Right atrium auricular region (tissue), 2 donors: Measurements from ENCODE around the gene SLX4IP. TPM values are rescaled to one million over a fixed set of nuclear protein-coding genes. Genes with fewer than 3 reads are reported as not detected.

Experiments
- DNase-seq: peaks from one replicate; pipeline ENCODE4 v3.0.0-alpha.2; 2019; ENCODE audit warnings: low spot score
- H3K27ac ChIP-seq, 2 donors: fragments of 200-600 bp; sonication (generic); 1 replicate in 1 of 2; 2 replicates in 1 of 2; pipeline ENCODE4 v1.5.1; 2016 to 2019
- H3K27me3 ChIP-seq, 2 donors: fragments of 200-600 bp; sonication (generic); one replicate each; pipeline versions ENCODE4 v1.5.1 to v1.6.0; 2017 to 2019
- H3K36me3 ChIP-seq: fragments of 200-600 bp; sonication (generic); one replicate; pipeline ENCODE4 v1.5.1; 2016
- H3K4me1 ChIP-seq, 2 donors: fragments of 200-600 bp; sonication (generic); one replicate each; pipeline versions ENCODE4 v1.5.1 to v1.6.0; 2017 to 2019
- H3K4me3 ChIP-seq, 2 donors: fragments of 200-600 bp; sonication (generic); 1 replicate in 1 of 2; 2 replicates in 1 of 2; pipeline ENCODE4 v1.5.1; 2017 to 2019; ENCODE audit warnings: mild to moderate bottlenecking in 1 of 2, moderate library complexity in 1 of 2
- H3K9me3 ChIP-seq, 2 donors: fragments of 200-600 bp; sonication (generic); one replicate each; pipeline ENCODE4 v1.5.1; 2019
- CTCF ChIP-seq, 2 donors: fragments of 200-600 bp; sonication (generic); IDR thresholded peaks; one replicate each; pipeline ENCODE4 v1.5.1; 2019; ENCODE audit warnings: antibody characterized with exemption in 2 of 2
- total RNA-seq, 2 donors: library from RNA; depleted of rRNA; stranded (reverse); fragments of >200 nt; gene quantifications; one replicate each; pipeline ENCODE4 v1.1.0, GENCODE V29; 2016

SLX4IP gene
- total RNA-seq, 2 donors from 2014 or later, result 1.1 to 2.0 TPM

GRCh38 chr20:10449270-10449669 lies 14.2 kb downstream of the SLX4IP start:
- no peaks in the 10 kb centered on the region for H3K36me3 ChIP-seq
- no peak overlapping the region for H3K4me3 ChIP-seq
- no peak for TF ChIP-seq CTCF (IDR thresholded peaks at IDR 0.05)
- H3K27me3 ChIP-seq, result no peaks in the 10 kb centered on the region
- DNase-seq, result no peak
- H3K27ac ChIP-seq, result no peak overlapping the region
- no peaks in the 10 kb centered on the region for H3K9me3 ChIP-seq
- no peaks in the 10 kb centered on the region for H3K4me1 ChIP-seq

GRCh38 chr20:10453241-10453640 lies 18.1 kb downstream of the SLX4IP start:
- no peaks in the 10 kb centered on the region for H3K27me3 ChIP-seq
- no peak overlapping the region for H3K4me3 ChIP-seq
- TF ChIP-seq CTCF (IDR thresholded peaks at IDR 0.05), result no peak
- DNase-seq, result no peak
- no peaks in the 10 kb centered on the region for H3K4me1 ChIP-seq
- no peaks in the 10 kb centered on the region for H3K9me3 ChIP-seq
- no peak overlapping the region for H3K27ac ChIP-seq
- no peaks in the 10 kb centered on the region for H3K36me3 ChIP-seq

- no peaks in the 10 kb centered on the region for H3K36me3 ChIP-seq
- DNase-seq, result no peak
- no peaks in the 10 kb centered on the region for H3K9me3 ChIP-seq
- no peaks in the 10 kb centered on the region for H3K27me3 ChIP-seq
- no peak overlapping the region for H3K27ac ChIP-seq
- no peak for TF ChIP-seq CTCF (IDR thresholded peaks at IDR 0.05)
- H3K4me1 ChIP-seq, result no peaks in the 10 kb centered on the region
- H3K4me3 ChIP-seq, result no peak overlapping the region
These were observed 19.1 kb downstream of the SLX4IP start for GRCh38 chr20:10454151-10454750.

GRCh38 chr20:10461495-10461894 lies 26.4 kb downstream of the SLX4IP start:
- no peak for TF ChIP-seq CTCF (IDR thresholded peaks at IDR 0.05)
- DNase-seq, result no peak
- no peaks in the 10 kb centered on the region for H3K36me3 ChIP-seq
- H3K4me3 ChIP-seq, result no peak overlapping the region
- no peaks in the 10 kb centered on the region for H3K9me3 ChIP-seq
- H3K27ac ChIP-seq, result no peak overlapping the region
- H3K4me1 ChIP-seq, result peaks cover 0 to 5% of the 10 kb centered on the region in 2 donors
- H3K27me3 ChIP-seq, result no peaks in the 10 kb centered on the region

- Histone ChIP-seq H3K9me3 (no peaks in the 10 kb centered on the region), H3K4me1 (peaks cover 0 to 11% of the 10 kb centered on the region in 2 donors), H3K27ac (no peak overlapping the region), H3K36me3 (no peaks in the 10 kb centered on the region), H3K4me3 (no peak overlapping the region), H3K27me3 (no peaks in the 10 kb centered on the region)
- DNase-seq, result no peak
- no peak for TF ChIP-seq CTCF (IDR thresholded peaks at IDR 0.05)
These were observed 27.4 kb downstream of the SLX4IP start for GRCh38 chr20:10462516-10462915.

GRCh38 chr20:10463622-10464021 lies 28.5 kb downstream of the SLX4IP start:
- TF ChIP-seq CTCF (IDR thresholded peaks at IDR 0.05), result no peak
- Histone ChIP-seq H3K4me1 (peaks cover 0 to 21% of the 10 kb centered on the region in 2 donors), H3K27me3 (no peaks in the 10 kb centered on the region), H3K9me3 (no peaks in the 10 kb centered on the region), H3K27ac (no peak overlapping the region), H3K36me3 (no peaks in the 10 kb centered on the region), H3K4me3 (no peak overlapping the region)
- no peak for DNase-seq
